ENCODE measurements around the gene TAF11L14.
"Not testable (repeated sequence)": the region's sequence is repeated elsewhere in the genome, so short reads cannot be mapped to it uniquely, and the experiment has no call there.

- TF ChIP-seq MGA (IDR thresholded peaks at IDR 0.05); POLR2A (conservative IDR thresholded peaks at IDR 0.05); PHB2 (IDR thresholded peaks at IDR 0.05; ENCODE audit: low read depth): not testable (repeated sequence)
Measured at GRCh38 chr5:17610092-17610491, 24.2 kb upstream of the TAF11L14 start, which contains the start of gene TAF11L12.

Measured in K562 (cell line).